Activated naive CD4-positive, alpha-beta T cell treated with anti-CD3 and anti-CD28 coated beads, Interleukin-2, amount 10 ng/mL, durations not matched to agents 7 days and 5 days (primary cell): ENCODE results near the gene STING1.
"Not testable (repeated sequence)": the region's sequence is repeated elsewhere in the genome, so short reads cannot be mapped to it uniquely, and the experiment has no call there.

Experiments used
- CTCF ChIA-PET: fragments of 350-600 bp; sonication (Branson Sonifier 250); formaldehyde crosslinking; loops from one replicate; lab custom pipeline; 2021; ENCODE audit warnings: antibody characterized with exemption; lab: Charles Lee
- DNase-seq: peaks from one replicate; pipeline ENCODE4 v3.0.0-alpha.2; 2020
- H3K27ac Mint-ChIP-seq: one replicate; pipeline ENCODE4 v1.8.0; 2021; ENCODE audit warnings: mild to moderate bottlenecking, moderate library complexity, mixed read lengths
- H3K27me3 Mint-ChIP-seq: one replicate; pipeline ENCODE4 v1.8.0; 2021; ENCODE audit warnings: mild to moderate bottlenecking, mixed read lengths
- H3K36me3 Mint-ChIP-seq: one replicate; pipeline ENCODE4 v1.8.0; 2021; ENCODE audit warnings: mixed read lengths
- H3K4me1 Mint-ChIP-seq: one replicate; pipeline ENCODE4 v1.8.0; 2021; ENCODE audit warnings: mixed read lengths
- H3K4me3 Mint-ChIP-seq: one replicate; pipeline ENCODE4 v1.8.0; 2021; ENCODE audit warnings: mild to moderate bottlenecking, moderate library complexity, mixed read lengths
- H3K9me3 Mint-ChIP-seq: one replicate; pipeline ENCODE4 v1.8.0; 2021; ENCODE audit warnings: mixed read lengths

STING1 gene

GRCh38 chr5:139482050-139482889 is at the start of gene STING1:
Gene STING1 (minus strand): TSS chr5:139482758. CDS start chr5:139481704, 1,054 bp downstream.
- Mint-ChIP-seq H3K27ac (peak within 1 kb of the TSS; percentile 97), H3K27me3 (no peaks in the 10 kb centered on the region), H3K4me1 (peaks cover 47% of the 10 kb centered on the region), H3K9me3 (no peaks in the 10 kb centered on the region), H3K4me3 (peak within 1 kb of the TSS; percentile 87), H3K36me3 (peaks cover 35% of the 10 kb centered on the region)
- DNase-seq: peak; percentile 80
- CTCF ChIA-PET: interaction anchor here (0.5 to 3.1 kb wide), 16 partner anchors 9 to 69 kb away, joined by 3 to 43 read pairs (median 6); partner anchors contain the start of gene SMIM33

- H3K4me3 Mint-ChIP-seq: no peak overlapping the region
- CTCF ChIA-PET: no interaction called here
- no peaks in the 10 kb centered on the region for H3K36me3 Mint-ChIP-seq
- H3K27ac Mint-ChIP-seq: no peak overlapping the region
- no peak for DNase-seq
- no peaks in the 10 kb centered on the region for H3K9me3 Mint-ChIP-seq
- H3K4me1 Mint-ChIP-seq: no peaks in the 10 kb centered on the region
- H3K27me3 Mint-ChIP-seq: peaks cover 7% of the 10 kb centered on the region
Measured at GRCh38 chr5:139531772-139532169, 49.2 kb upstream of the STING1 start.

GRCh38 chr5:139530079-139530478 is 47.5 kb upstream of the STING1 start:
- DNase-seq, H3K27ac Mint-ChIP-seq, H3K9me3 Mint-ChIP-seq, H3K4me1 Mint-ChIP-seq, H3K36me3 Mint-ChIP-seq, CTCF ChIA-PET, H3K4me3 Mint-ChIP-seq: not testable (repeated sequence)
- peaks cover 12% of the 10 kb centered on the region for H3K27me3 Mint-ChIP-seq

- not testable (repeated sequence) for H3K9me3 Mint-ChIP-seq, H3K4me1 Mint-ChIP-seq, DNase-seq, H3K4me3 Mint-ChIP-seq, H3K36me3 Mint-ChIP-seq, H3K27ac Mint-ChIP-seq
- peaks cover 12% of the 10 kb centered on the region for H3K27me3 Mint-ChIP-seq
- CTCF ChIA-PET: interaction anchor here (0.9 to 1.2 kb wide), 3 partner anchors 10 to 237 kb away, joined by 3 to 4 read pairs (median 3); no protein-coding TSS in a partner anchor
Measured at GRCh38 chr5:139528695-139529094, 46.1 kb upstream of the STING1 start.

GRCh38 chr5:139527896-139528467 is 45.4 kb upstream of the STING1 start:
- H3K36me3 Mint-ChIP-seq, H3K4me1 Mint-ChIP-seq, CTCF ChIA-PET, H3K9me3 Mint-ChIP-seq, H3K27ac Mint-ChIP-seq, DNase-seq, H3K4me3 Mint-ChIP-seq: not testable (repeated sequence)
- peaks cover 15% of the 10 kb centered on the region for H3K27me3 Mint-ChIP-seq

GRCh38 chr5:139527090-139527470 is 44.5 kb upstream of the STING1 start:
- peaks cover 18% of the 10 kb centered on the region for H3K27me3 Mint-ChIP-seq

GRCh38 chr5:139526309-139527089 is 43.9 kb upstream of the STING1 start:
- DNase-seq, H3K9me3 Mint-ChIP-seq, H3K4me3 Mint-ChIP-seq, CTCF ChIA-PET, H3K27ac Mint-ChIP-seq, H3K36me3 Mint-ChIP-seq, H3K4me1 Mint-ChIP-seq: not testable (repeated sequence)
- peaks cover 18% of the 10 kb centered on the region for H3K27me3 Mint-ChIP-seq

More at GRCh38 chr5:139527090-139527470, 44.5 kb upstream of the STING1 start:
- DNase-seq, H3K36me3 Mint-ChIP-seq, H3K9me3 Mint-ChIP-seq, H3K4me1 Mint-ChIP-seq, CTCF ChIA-PET, H3K27ac Mint-ChIP-seq, H3K4me3 Mint-ChIP-seq: not testable (repeated sequence)

- not testable (repeated sequence) for H3K9me3 Mint-ChIP-seq, H3K27ac Mint-ChIP-seq, H3K4me1 Mint-ChIP-seq, H3K36me3 Mint-ChIP-seq, DNase-seq, H3K4me3 Mint-ChIP-seq
- CTCF ChIA-PET: interaction anchor here (1.0 kb wide), 1 partner anchor 12 kb away, joined by 4 read pairs; no protein-coding TSS in a partner anchor
- peaks cover 16% of the 10 kb centered on the region for H3K27me3 Mint-ChIP-seq
Measured at GRCh38 chr5:139525586-139526308, 43.2 kb upstream of the STING1 start.

- Mint-ChIP-seq H3K9me3 (no peaks in the 10 kb centered on the region), H3K27ac (no peak overlapping the region), H3K27me3 (peaks cover 16% of the 10 kb centered on the region), H3K4me3 (no peak overlapping the region), H3K4me1 (no peaks in the 10 kb centered on the region), H3K36me3 (no peaks in the 10 kb centered on the region)
- no peak for DNase-seq
- CTCF ChIA-PET: interaction anchor here (1.0 to 1.4 kb wide), 2 partner anchors 12 to 102 kb away, joined by 4 read pairs; no protein-coding TSS in a partner anchor
Measured at GRCh38 chr5:139524940-139525585, 42.5 kb upstream of the STING1 start.

GRCh38 chr5:139524446-139524845 is 41.9 kb upstream of the STING1 start:
- no peak overlapping the region for H3K4me3 Mint-ChIP-seq
- no peak for DNase-seq
- H3K9me3 Mint-ChIP-seq: no peaks in the 10 kb centered on the region
- no peaks in the 10 kb centered on the region for H3K4me1 Mint-ChIP-seq
- no peak overlapping the region for H3K27ac Mint-ChIP-seq
- CTCF ChIA-PET: interaction anchor here (1.3 to 1.4 kb wide), 2 partner anchors 11 to 102 kb away, joined by 3 to 4 read pairs; no protein-coding TSS in a partner anchor
- no peaks in the 10 kb centered on the region for H3K36me3 Mint-ChIP-seq
- peaks cover 16% of the 10 kb centered on the region for H3K27me3 Mint-ChIP-seq

GRCh38 chr5:139523635-139524445 is 41.3 kb upstream of the STING1 start:
- DNase-seq: no peak
- H3K4me1 Mint-ChIP-seq: peaks cover 2% of the 10 kb centered on the region
- no peaks in the 10 kb centered on the region for H3K9me3 Mint-ChIP-seq
- H3K4me3 Mint-ChIP-seq: no peak overlapping the region
- no peaks in the 10 kb centered on the region for H3K36me3 Mint-ChIP-seq
- CTCF ChIA-PET: interaction anchor here (1.3 to 1.4 kb wide), 2 partner anchors 10 to 101 kb away, joined by 3 to 4 read pairs; no protein-coding TSS in a partner anchor
- H3K27ac Mint-ChIP-seq: no peak overlapping the region
- peaks cover 16% of the 10 kb centered on the region for H3K27me3 Mint-ChIP-seq

- Mint-ChIP-seq H3K9me3 (no peaks in the 10 kb centered on the region), H3K27me3 (peaks cover 23% of the 10 kb centered on the region), H3K4me3 (peak overlapping the region; percentile 73), H3K36me3 (peaks cover 2% of the 10 kb centered on the region), H3K27ac (peak overlapping the region; percentile 90), H3K4me1 (peaks cover 30% of the 10 kb centered on the region)
- CTCF ChIA-PET: interaction anchor here (0.6 to 10.1 kb wide), 11 partner anchors 11 to 173 kb away, joined by 3 to 436 read pairs (median 4); partner anchors contain the start of gene STING1
- peak; percentile 91 for DNase-seq
Measured at GRCh38 chr5:139517683-139518564, 35.4 kb upstream of the STING1 start.
